Left kidney (tissue), 8 donors: ENCODE results near the gene EMX2. TPM values are rescaled to one million over a fixed set of nuclear protein-coding genes. Genes with fewer than 3 reads are reported as not detected.
"Not testable (repeated sequence)": the region's sequence is repeated elsewhere in the genome, so short reads cannot be mapped to it uniquely, and the experiment has no call there.

Source experiments
- DNase-seq: peaks from one replicate; pipeline ENCODE4 v3.0.0-alpha.2; 2013
- long read RNA-seq, 8 donors: transcript quantifications; one replicate each; lab custom pipeline, GENCODE V29; 2026
- polyA plus RNA-seq: library from polyadenylated mRNA; unstranded; fragments of 120-200 nt; gene quantifications from one replicate; pipeline ENCODE4 v1.2.1, GENCODE V29; 2013; ENCODE audit not compliant: insufficient read length

EMX2 gene
- polyA plus RNA-seq: 177 TPM
- long read RNA-seq, donor 1, transcript EMX2-203 (3 exons, 2,897 nt): major isoform, 68 of 86 reads
- long read RNA-seq, donor 1, partial matches to known transcripts: 16 of 86 reads
- long read RNA-seq, donor 1, other reads (novel, unspliced or antisense): 0 of 86 reads
- long read RNA-seq, donor 2, transcript EMX2-203 (3 exons, 2,897 nt): major isoform, 57 of 58 reads
- long read RNA-seq, donor 2, partial matches to known transcripts: 0 of 58 reads
- long read RNA-seq, donor 2, other reads (novel, unspliced or antisense): 0 of 58 reads
- long read RNA-seq, donor 3, transcript EMX2-203 (3 exons, 2,897 nt): major isoform, 45 of 46 reads
- long read RNA-seq, donor 3, partial matches to known transcripts: 0 of 46 reads
- long read RNA-seq, donor 3, other reads (novel, unspliced or antisense): 0 of 46 reads
- long read RNA-seq, donor 4: 0 reads
- long read RNA-seq, donor 5, transcript EMX2-203 (3 exons, 2,897 nt): major isoform, 50 of 57 reads
- long read RNA-seq, donor 5, partial matches to known transcripts: 6 of 57 reads
- long read RNA-seq, donor 5, other reads (novel, unspliced or antisense): 0 of 57 reads
- long read RNA-seq, donor 6, transcript EMX2-203 (3 exons, 2,897 nt): major isoform, 54 of 78 reads
- long read RNA-seq, donor 6, partial matches to known transcripts: 23 of 78 reads
- long read RNA-seq, donor 6, other reads (novel, unspliced or antisense): 0 of 78 reads
- long read RNA-seq, donor 7, transcript EMX2-203 (3 exons, 2,897 nt): major isoform, 79 of 91 reads
- long read RNA-seq, donor 7, partial matches to known transcripts: 10 of 91 reads
- long read RNA-seq, donor 7, other reads (novel, unspliced or antisense): 0 of 91 reads
- long read RNA-seq, donor 8, transcript EMX2-203 (3 exons, 2,897 nt): major isoform, 23 of 107 reads
- long read RNA-seq, donor 8, partial matches to known transcripts: 82 of 107 reads
- long read RNA-seq, donor 8, other reads (novel, unspliced or antisense): 0 of 107 reads

- DNase-seq: peak; percentile 11
Observed at GRCh38 chr10:117542706-117543224, at the start of gene EMX2. Gene EMX2, plus strand, starts transcription at chr10:117542746. Its CDS starts 522 bp downstream, at chr10:117543268.

- DNase-seq: no peak
Observed at GRCh38 chr10:117496031-117496430, 46.5 kb upstream of the EMX2 start.

GRCh38 chr10:117496616-117497028 is 45.9 kb upstream of the EMX2 start:
- DNase-seq: peak; percentile 78

GRCh38 chr10:117497736-117498135 is 44.8 kb upstream of the EMX2 start:
- no peak for DNase-seq

GRCh38 chr10:117499248-117500105 is 43.1 kb upstream of the EMX2 start:
- DNase-seq: no peak

- DNase-seq: no peak
Observed at GRCh38 chr10:117500456-117500855, 42.1 kb upstream of the EMX2 start.

- no peak for DNase-seq
Observed at GRCh38 chr10:117501460-117502035, 41.0 kb upstream of the EMX2 start.

GRCh38 chr10:117502421-117503243 is 39.9 kb upstream of the EMX2 start:
- no peak for DNase-seq

GRCh38 chr10:117503244-117504205 is 39.0 kb upstream of the EMX2 start:
- DNase-seq: peak; percentile 66

- DNase-seq: no peak
Observed at GRCh38 chr10:117504562-117504961, 38.0 kb upstream of the EMX2 start.

- not testable (repeated sequence) for DNase-seq
Observed at GRCh38 chr10:117507081-117507480, 35.5 kb upstream of the EMX2 start.

GRCh38 chr10:117509573-117509972 is 33.0 kb upstream of the EMX2 start:
- DNase-seq: no peak

GRCh38 chr10:117511601-117512390 is 30.8 kb upstream of the EMX2 start:
- DNase-seq: no peak

GRCh38 chr10:117514971-117515370 is 27.6 kb upstream of the EMX2 start:
- no peak for DNase-seq

GRCh38 chr10:117516681-117517080 is 25.9 kb upstream of the EMX2 start:
- DNase-seq: no peak

GRCh38 chr10:117518246-117518645 is 24.3 kb upstream of the EMX2 start:
- DNase-seq: no peak

- DNase-seq: no peak
Observed at GRCh38 chr10:117519286-117519685, 23.3 kb upstream of the EMX2 start.

- no peak for DNase-seq
Observed at GRCh38 chr10:117519879-117520278, 22.7 kb upstream of the EMX2 start.
